GM12878 (cell line): ENCODE results near the gene CNGA1. TPM values are rescaled to one million over a fixed set of nuclear protein-coding genes. Genes with fewer than 3 reads are reported as not detected.

Source experiments
- ATAC-seq: fragments of 200-7000 bp; cut with Tn5 transposase; 3 replicates; pipeline ENCODE4 v1.9.1; 2020; ENCODE audit warnings: mild to moderate bottlenecking, moderate library complexity
- BruUV-seq: library from RNA; stranded (reverse); fragments of 400-500 nt; replicated peaks from 2 replicates; lab custom pipeline; 2021; lab: Mats Ljungman, UMichigan
- CTCF ChIA-PET: fragments of 300-600 bp; sonication (Branson Sonifier 250); formaldehyde crosslinking; extraction: SDS; loops from one replicate; lab custom pipeline; 2021; ENCODE audit warnings: inconsistent platforms; lab: Yijun Ruan, JAX
- POLR2A ChIA-PET: fragments of 350-600 bp; formaldehyde crosslinking; extraction: SDS; loops from one replicate; lab custom pipeline; 2021; ENCODE audit warnings: inconsistent platforms; lab: Charles Lee
- RAD21 ChIA-PET: fragments of 300-600 bp; sonication (Branson Sonifier 250); formaldehyde crosslinking; loops from one replicate; lab custom pipeline; 2023; ENCODE audit warnings: antibody characterized with exemption; ENCODE audit not compliant: unreplicated experiment; lab: Charles Lee
- SMC1A ChIA-PET: fragments of 300-600 bp; sonication (Branson Sonifier 250); formaldehyde crosslinking; loops from one replicate; lab custom pipeline; 2023; ENCODE audit not compliant: unreplicated experiment, uncharacterized antibody; lab: Charles Lee
- DNase-seq: peaks from one replicate; pipeline ENCODE4 v3.0.0-alpha.2; 2011; ENCODE audit warnings: low read depth, low spot score
- FAIRE-seq: peaks from 3 replicates; lab custom pipeline; 2011; peaks lifted over from hg19 to GRCh38; lab: Jason Lieb, UNC
- H2AFZ ChIP-seq: 2 replicates; pipeline ENCODE4 v1.6.0; 2011; ENCODE audit warnings: low read depth, low read length, control low read depth; ENCODE audit not compliant: control insufficient read depth
- H3K27ac ChIP-seq: 2 replicates; pipeline ENCODE4 v1.5.1; 2011; ENCODE audit warnings: control low read depth; ENCODE audit not compliant: control insufficient read depth, insufficient read depth
- H3K27me3 ChIP-seq, 2 experiments: replicated peaks in 1 of 2; 2 replicates each; pipeline versions ENCODE4 v1.6.0 to v1.6.1; 2011; ENCODE audit warnings: low read length in 1 of 2; ENCODE audit not compliant: control insufficient read depth in 2 of 2, insufficient read depth in 2 of 2
- H3K36me3 ChIP-seq, 2 experiments: 2 replicates each; pipeline ENCODE4 v1.5.1; 2011; ENCODE audit warnings: low read length in 1 of 2; ENCODE audit not compliant: control insufficient read depth in 2 of 2, insufficient read depth in 2 of 2
- H3K4me1 ChIP-seq: 2 replicates; pipeline ENCODE4 v1.6.1; 2011; ENCODE audit warnings: mild to moderate bottlenecking, low read length, moderate library complexity, mixed read lengths; ENCODE audit not compliant: control insufficient read depth, insufficient read depth
- H3K4me2 ChIP-seq: 2 replicates; pipeline ENCODE4 v1.6.0; 2011; ENCODE audit warnings: control low read depth; ENCODE audit not compliant: control insufficient read depth, insufficient read depth
- H3K4me3 ChIP-seq: fragments of 200-600 bp; sonication (generic); 2 replicates; pipeline ENCODE4 v1.5.1; 2016
- H3K79me2 ChIP-seq: 2 replicates; pipeline ENCODE4 v1.6.0; 2011; ENCODE audit warnings: low read length; ENCODE audit not compliant: control insufficient read depth, insufficient read depth
- H3K9ac ChIP-seq: 2 replicates; pipeline ENCODE4 v1.8.0; 2011; ENCODE audit warnings: low read length, control low read depth, mixed read lengths; ENCODE audit not compliant: control insufficient read depth, insufficient read depth
- H3K9me3 ChIP-seq: replicated peaks from 3 replicates; pipeline ENCODE4 v1.5.1; 2011; ENCODE audit warnings: mild to moderate bottlenecking, low read length; ENCODE audit not compliant: control insufficient read depth, insufficient read depth
- H4K20me1 ChIP-seq: 2 replicates; pipeline ENCODE4 v1.6.0; 2011; ENCODE audit not compliant: control insufficient read depth, insufficient read depth
- ASH2L ChIP-seq: fragments of 300-600, 200-600 bp; sonication (generic); IDR thresholded peaks from 2 replicates; pipeline ENCODE4 v1.6.1; 2017; ENCODE audit warnings: low read depth, mild to moderate bottlenecking, borderline replicate concordance
- BCL11A ChIP-seq: IDR thresholded peaks from 2 replicates; pipeline ENCODE4 v1.6.1; 2011; ENCODE audit warnings: low read depth, low read length
- CREB1 ChIP-seq: IDR thresholded peaks from 2 replicates; pipeline ENCODE4 v1.6.1; 2012; ENCODE audit warnings: low read depth, mild to moderate bottlenecking, inconsistent platforms
- HCFC1 ChIP-seq: fragments of 150-350 bp; IDR thresholded peaks from 2 replicates; pipeline ENCODE4 v1.6.1; 2014; ENCODE audit warnings: low read length
- IKZF2 ChIP-seq, 2 experiments: fragments of 450-650 bp; IDR thresholded peaks; 2 replicates each; pipeline ENCODE4 v1.6.1; 2017; ENCODE audit warnings: mild to moderate bottlenecking in 2 of 2, moderate library complexity in 2 of 2
- KLF5 ChIP-seq: fragments of 450-650 bp; IDR thresholded peaks from 2 replicates; pipeline ENCODE4 v1.6.1; 2014; ENCODE audit warnings: mild to moderate bottlenecking; ENCODE audit not compliant: partially characterized antibody
- MEF2A ChIP-seq: IDR thresholded peaks from 2 replicates; pipeline ENCODE4 v1.6.1; 2011; ENCODE audit warnings: low read depth, mild to moderate bottlenecking, low read length, moderate library complexity; ENCODE audit not compliant: insufficient read depth
- NFIC ChIP-seq: IDR thresholded peaks from 2 replicates; pipeline ENCODE4 v1.6.1; 2012; ENCODE audit warnings: low read depth, mild to moderate bottlenecking, inconsistent platforms, low read length, moderate library complexity
- RAD21 ChIP-seq: IDR thresholded peaks from 2 replicates; pipeline ENCODE4 v1.6.1; 2011; ENCODE audit warnings: mild to moderate bottlenecking, low read depth, low read length, moderate library complexity; ENCODE audit not compliant: insufficient read depth
- RB1 ChIP-seq: fragments of 450-650 bp; formaldehyde crosslinking; IDR thresholded peaks from 2 replicates; pipeline ENCODE4 v1.6.1; 2017; ENCODE audit warnings: mild to moderate bottlenecking, borderline replicate concordance
- SIX5 ChIP-seq: IDR thresholded peaks from 2 replicates; pipeline ENCODE4 v1.6.1; 2011; ENCODE audit warnings: mild to moderate bottlenecking, low read depth, low read length, moderate library complexity; ENCODE audit not compliant: severe bottlenecking
- SMC3 ChIP-seq: IDR thresholded peaks from 2 replicates; pipeline ENCODE4 v1.6.1; 2011; ENCODE audit warnings: low read length, improper control_type of control experiment, borderline replicate concordance
- TAF1 ChIP-seq: IDR thresholded peaks from 2 replicates; pipeline ENCODE4 v1.6.1; 2011; ENCODE audit warnings: mild to moderate bottlenecking, low read depth, low read length, borderline replicate concordance
- TCF3 ChIP-seq: IDR thresholded peaks from 2 replicates; pipeline ENCODE4 v1.6.1; 2012; ENCODE audit warnings: low read depth, mild to moderate bottlenecking, low read length, borderline replicate concordance; ENCODE audit not compliant: insufficient read depth
- WGBS: methylation state at CpG from one replicate; pipeline ENCODE4 v1.1.6; 2016; ENCODE audit warnings: low lambda C conversion rate; ENCODE audit not compliant: insufficient replicate concordance, insufficient coverage; ENCODE audit errors: missing lambda C conversion rate; 5-methylcytosine and 5-hydroxymethylcytosine counted together
- in situ Hi-C: fragments of 300-500 bp; cut with MboI; formaldehyde crosslinking; loops from 9 replicates; pipeline ENCODE4 v1.14.3; 2018; ENCODE audit warnings: mixed read lengths
- intact Hi-C: fragments of 100-400 bp; cut with micrococcal nuclease; formaldehyde crosslinking; loops from one replicate; pipeline ENCODE4 v1.14.2; 2022; ENCODE audit not compliant: unreplicated experiment
- polyA plus RNA-seq, 11 experiments: library from polyadenylated mRNA; depleted of rRNA in 4 of 11; unstranded in 6 of 11; stranded (reverse) in 5 of 11; fragments of >200 nt; fragmentation: Nextera tagmentation in 4 of 11; fragmentation: Illumina TruSeq in 1 of 11; extraction: Ambion mirVana in 4 of 11; extraction: Trizol in 1 of 11; gene quantifications; 1 replicate in 1 of 11; 2 replicates in 10 of 11; pipeline versions ENCODE4 v1.2.1 to v1.2.3, GENCODE V29; 2011 to 2016; ENCODE audit warnings: inconsistent platforms in 2 of 11, missing spikeins in 2 of 11, low read depth in 1 of 11
- total RNA-seq, 4 experiments: library from RNA; depleted of rRNA in 3 of 4; stranded (reverse); fragments of >200 nt in 3 of 4; fragmentation: Illumina TruSeq in 1 of 4; extraction: Trizol in 1 of 4; gene quantifications; 2 replicates each; pipeline versions ENCODE4 v1.2.1 to v1.2.3, GENCODE V29; 2013 to 2021
- TF ChIP-seq, protein P1 (sequence below): fragments of 450-650 bp; IDR thresholded peaks from 2 replicates; pipeline ENCODE4 v1.6.1; 2016; ENCODE audit warnings: mild to moderate bottlenecking, moderate library complexity, borderline replicate concordance
- TF ChIP-seq, protein P2 (sequence below): fragments of 450-650 bp; formaldehyde crosslinking; IDR thresholded peaks from 2 replicates; pipeline ENCODE4 v1.4.0; 2022; ENCODE audit warnings: mild to moderate bottlenecking, moderate library complexity

The CNGA1 gene
- total and polyA plus RNA-seq, 10 of the 15 experiments (the other 5 are each of a cell fraction or from before 2014, with no cell fraction given): 0.38 to 14.2 (median 5.1) TPM

DNA sequence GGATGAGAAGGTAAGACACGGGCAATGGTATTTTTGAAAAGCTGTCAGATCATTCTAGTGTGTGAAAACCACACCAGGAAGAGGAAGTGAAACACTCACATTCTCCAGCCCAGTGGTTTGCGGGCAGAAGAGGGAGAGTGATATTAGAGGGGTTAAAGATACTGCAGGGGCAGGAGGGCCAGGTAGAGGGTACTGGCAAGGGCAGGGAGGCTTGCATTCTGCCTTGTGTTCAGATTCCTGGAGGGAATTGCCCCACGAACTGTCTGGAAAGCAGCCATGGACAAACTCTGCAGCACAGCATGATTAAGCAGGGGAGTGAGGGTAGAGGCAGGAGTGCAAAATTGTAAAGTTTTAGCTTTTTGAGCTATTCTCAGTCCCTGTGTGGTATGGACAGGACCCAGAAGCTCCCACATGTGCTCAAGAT, 31.0 kb upstream of the CNGA1 start (continued):
- TF ChIP-seq SMC3: no peak
- TF ChIP-seq RB1: no peak

DNA sequence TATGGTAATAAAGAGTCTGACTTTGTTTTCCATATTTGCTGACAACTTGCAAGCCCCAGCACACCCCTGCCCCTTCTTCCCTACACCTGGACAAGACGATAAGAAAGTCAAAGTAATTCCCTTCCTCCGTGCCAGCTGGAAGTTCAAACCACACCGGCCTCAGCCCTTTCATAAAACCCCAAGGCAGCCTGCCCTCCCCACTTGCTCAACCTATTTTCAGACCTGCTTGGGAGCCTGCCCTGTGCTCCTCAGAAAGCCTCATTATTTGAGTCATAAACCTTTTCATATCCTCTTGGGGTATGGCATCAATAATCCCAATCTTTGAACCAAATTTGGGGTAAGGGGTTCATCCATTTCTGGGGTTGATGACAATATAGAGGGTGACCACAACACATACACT, 29.6 kb upstream of the CNGA1 start:
- Histone ChIP-seq H3K9me3 (no peaks in the 10 kb centered on the region; the same call in 2 of the 3 replicates), H3K4me3 (no peak overlapping the region), H3K79me2 (no peaks in the 10 kb centered on the region), H2AFZ (no peak overlapping the region), H3K27me3 (no peaks in the 10 kb centered on the region; a peak in 1 of 4 replicates), H4K20me1 (no peaks in the 10 kb centered on the region), H3K27ac (0 out of 2 replicates have a peak overlapping the region, but pooled peaks have one; percentile 15), H3K9ac (no peak overlapping the region), H3K36me3 (no peaks in the 10 kb centered on the region), H3K4me1 (peaks cover 86% of the 10 kb centered on the region), H3K4me2 (peak overlapping the region; percentile 36; the same call in 1 of the 2 replicates)
- ATAC-seq (no peak), FAIRE-seq (no peak), DNase-seq (no peak)
- ChIA-PET SMC1A (interaction anchor here (1.0 to 11.7 kb wide), 7 partner anchors 13 to 209 kb away, joined by 3 to 268 read pairs (median 5); no protein-coding TSS in a partner anchor), POLR2A (interaction anchor here (1.2 to 4.5 kb wide), 3 partner anchors 9 to 224 kb away, joined by 3 to 38 read pairs (median 29); no protein-coding TSS in a partner anchor), RAD21 (interaction anchor here (2.7 to 7.4 kb wide), 2 partner anchors 11 to 43 kb away, joined by 13 to 121 read pairs; no protein-coding TSS in a partner anchor), CTCF (interaction anchor here (0.8 to 8.1 kb wide), 8 partner anchors 12 to 228 kb away, joined by 3 to 158 read pairs (median 4); no protein-coding TSS in a partner anchor)
- BruUV-seq: no TSS peak
- WGBS: 2% methylated on average over 3 of the region's 3 CpGs
- in situ Hi-C loops (no loop called here), intact Hi-C loops (loop anchor here (5.0 to 10.0 kb wide), 2 partner anchors 221 to 531 kb away; partner anchors contain the start of gene TEC)
- TF ChIP-seq, protein P1, sequence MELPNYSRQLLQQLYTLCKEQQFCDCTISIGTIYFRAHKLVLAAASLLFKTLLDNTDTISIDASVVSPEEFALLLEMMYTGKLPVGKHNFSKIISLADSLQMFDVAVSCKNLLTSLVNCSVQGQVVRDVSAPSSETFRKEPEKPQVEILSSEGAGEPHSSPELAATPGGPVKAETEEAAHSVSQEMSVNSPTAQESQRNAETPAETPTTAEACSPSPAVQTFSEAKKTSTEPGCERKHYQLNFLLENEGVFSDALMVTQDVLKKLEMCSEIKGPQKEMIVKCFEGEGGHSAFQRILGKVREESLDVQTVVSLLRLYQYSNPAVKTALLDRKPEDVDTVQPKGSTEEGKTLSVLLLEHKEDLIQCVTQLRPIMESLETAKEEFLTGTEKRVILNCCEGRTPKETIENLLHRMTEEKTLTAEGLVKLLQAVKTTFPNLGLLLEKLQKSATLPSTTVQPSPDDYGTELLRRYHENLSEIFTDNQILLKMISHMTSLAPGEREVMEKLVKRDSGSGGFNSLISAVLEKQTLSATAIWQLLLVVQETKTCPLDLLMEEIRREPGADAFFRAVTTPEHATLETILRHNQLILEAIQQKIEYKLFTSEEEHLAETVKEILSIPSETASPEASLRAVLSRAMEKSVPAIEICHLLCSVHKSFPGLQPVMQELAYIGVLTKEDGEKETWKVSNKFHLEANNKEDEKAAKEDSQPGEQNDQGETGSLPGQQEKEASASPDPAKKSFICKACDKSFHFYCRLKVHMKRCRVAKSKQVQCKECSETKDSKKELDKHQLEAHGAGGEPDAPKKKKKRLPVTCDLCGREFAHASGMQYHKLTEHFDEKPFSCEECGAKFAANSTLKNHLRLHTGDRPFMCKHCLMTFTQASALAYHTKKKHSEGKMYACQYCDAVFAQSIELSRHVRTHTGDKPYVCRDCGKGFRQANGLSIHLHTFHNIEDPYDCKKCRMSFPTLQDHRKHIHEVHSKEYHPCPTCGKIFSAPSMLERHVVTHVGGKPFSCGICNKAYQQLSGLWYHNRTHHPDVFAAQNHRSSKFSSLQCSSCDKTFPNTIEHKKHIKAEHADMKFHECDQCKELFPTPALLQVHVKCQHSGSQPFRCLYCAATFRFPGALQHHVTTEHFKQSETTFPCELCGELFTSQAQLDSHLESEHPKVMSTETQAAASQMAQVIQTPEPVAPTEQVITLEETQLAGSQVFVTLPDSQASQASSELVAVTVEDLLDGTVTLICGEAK: no peak
- peak; percentile 58 for TF ChIP-seq NFIC
- TF ChIP-seq IKZF2 (IDR thresholded peaks at IDR 0.05): 0 out of 4 replicates have a peak, but pooled peaks have one; percentile 10 to 25
- TF ChIP-seq HCFC1: no peak
- TF ChIP-seq TCF3: 0 out of 2 replicates have a peak, but pooled peaks have one; percentile 52
- TF ChIP-seq ASH2L: no peak
- no peak for TF ChIP-seq SIX5
- no peak for TF ChIP-seq CREB1
- TF ChIP-seq BCL11A: no peak
- no peak for TF ChIP-seq KLF5
- TF ChIP-seq, protein P2, sequence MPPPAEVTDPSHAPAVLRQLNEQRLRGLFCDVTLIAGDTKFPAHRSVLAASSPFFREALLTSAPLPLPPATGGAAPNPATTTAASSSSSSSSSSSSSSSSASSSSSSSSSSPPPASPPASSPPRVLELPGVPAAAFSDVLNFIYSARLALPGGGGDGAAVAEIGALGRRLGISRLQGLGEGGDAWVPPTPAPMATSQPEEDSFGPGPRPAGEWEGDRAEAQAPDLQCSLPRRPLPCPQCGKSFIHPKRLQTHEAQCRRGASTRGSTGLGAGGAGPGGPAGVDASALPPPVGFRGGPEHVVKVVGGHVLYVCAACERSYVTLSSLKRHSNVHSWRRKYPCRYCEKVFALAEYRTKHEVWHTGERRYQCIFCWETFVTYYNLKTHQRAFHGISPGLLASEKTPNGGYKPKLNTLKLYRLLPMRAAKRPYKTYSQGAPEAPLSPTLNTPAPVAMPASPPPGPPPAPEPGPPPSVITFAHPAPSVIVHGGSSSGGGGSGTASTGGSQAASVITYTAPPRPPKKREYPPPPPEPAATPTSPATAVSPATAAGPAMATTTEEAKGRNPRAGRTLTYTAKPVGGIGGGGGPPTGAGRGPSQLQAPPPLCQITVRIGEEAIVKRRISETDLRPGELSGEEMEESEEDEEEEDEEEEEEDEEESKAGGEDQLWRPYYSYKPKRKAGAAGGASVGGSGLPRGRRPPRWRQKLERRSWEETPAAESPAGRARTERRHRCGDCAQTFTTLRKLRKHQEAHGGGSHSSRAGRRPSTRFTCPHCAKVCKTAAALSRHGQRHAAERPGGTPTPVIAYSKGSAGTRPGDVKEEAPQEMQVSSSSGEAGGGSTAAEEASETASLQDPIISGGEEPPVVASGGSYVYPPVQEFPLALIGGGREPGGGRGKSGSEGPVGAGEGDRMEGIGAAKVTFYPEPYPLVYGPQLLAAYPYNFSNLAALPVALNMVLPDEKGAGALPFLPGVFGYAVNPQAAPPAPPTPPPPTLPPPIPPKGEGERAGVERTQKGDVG (CRISPR knock-in tag): no peak
- TF ChIP-seq TAF1: no peak
- 0 out of 2 replicates have a peak, but pooled peaks have one; percentile 17 for TF ChIP-seq MEF2A
- no peak for TF ChIP-seq RAD21
